H1 (cell line): ENCODE data around the gene SYCE1L. TPM values are rescaled to one million over a fixed set of nuclear protein-coding genes. Genes with fewer than 3 reads are reported as not detected.

ENCODE experiments used
- HDAC2 ChIP-seq, 2 experiments: fragments of 300-600 bp in 1 of 2; sonication (generic) in 1 of 2; IDR thresholded peaks; 2 replicates each; pipeline ENCODE4 v1.6.1; 2011 to 2012; ENCODE audit warnings: low read depth in 2 of 2, low read length in 2 of 2, mild to moderate bottlenecking in 2 of 2, moderate library complexity in 2 of 2, borderline replicate concordance in 1 of 2, inconsistent platforms in 1 of 2
- SP2 ChIP-seq: IDR thresholded peaks from 2 replicates; pipeline ENCODE4 v1.6.1; 2012; ENCODE audit warnings: mild to moderate bottlenecking, low read length, inconsistent platforms
- TEAD4 ChIP-seq: IDR thresholded peaks from 2 replicates; pipeline ENCODE4 v1.6.1; 2012; ENCODE audit warnings: low read depth, low read length, inconsistent platforms, mixed read lengths
- polyA plus RNA-seq, 7 experiments: library from polyadenylated mRNA; depleted of rRNA in 3 of 7; stranded (reverse) in 5 of 7; unstranded in 2 of 7; fragments of >200 nt in 5 of 7; fragments of 200-250 nt in 2 of 7; gene quantifications; 1 replicate in 5 of 7; 2 replicates in 1 of 7; 4 replicates in 1 of 7; pipeline versions ENCODE4 v1.2.1 to v1.2.3, GENCODE V29; 2011 to 2013; ENCODE audit warnings: missing spikeins in 2 of 7, mixed read lengths in 2 of 7
- total RNA-seq: library from RNA; stranded (reverse); fragmentation: NEBNext Ultra II Directional; extraction: Animal tissue kit (Norgen Biotek cat#: 25700); gene quantifications from 2 replicates; pipeline ENCODE4 v1.2.1, GENCODE V29; 2021

Gene SYCE1L
- total and polyA plus RNA-seq, 2 of the 8 experiments (the other 6 are each of a cell fraction or from before 2014, with no cell fraction given), result 5.8 to 6.8 TPM

- TF ChIP-seq HDAC2 (IDR thresholded peaks at IDR 0.05; ENCODE audit: borderline replicate concordance in 1 of 2, low read depth in 2 of 2, low read length in 2 of 2) (no peak), SP2 (no peak), TEAD4 (no peak)
Observed at GRCh38 chr16:77158293-77158692, 40.9 kb upstream of the SYCE1L start (continued).
